Heart right ventricle (tissue), 16 donors: Measurements from ENCODE around the gene BRI3. TPM values are rescaled to one million over a fixed set of nuclear protein-coding genes. Genes with fewer than 3 reads are reported as not detected.

Experiments
- ATAC-seq, 8 donors: fragments of 200-7000 bp; cut with Tn5 transposase; one replicate each; pipeline ENCODE4 v1.9.1; 2020; ENCODE audit warnings: mild to moderate bottlenecking in 8 of 8, moderate library complexity in 8 of 8, moderate number of reproducible peaks in 1 of 8
- DNase-seq, 2 donors: peaks; one replicate each; pipeline ENCODE4 v3.0.0-alpha.2; 2020
- H3K27ac ChIP-seq, 10 donors: fragments of 200-600 bp; sonication (generic) in 2 of 10; one replicate each; pipeline versions ENCODE4 v1.5.0 to v1.8.0; 2020 to 2022; ENCODE audit warnings: mild to moderate bottlenecking in 3 of 10
- H3K27me3 ChIP-seq, 7 donors: fragments of 200-600 bp; one replicate each; pipeline ENCODE4 v1.8.0; 2021 to 2022; ENCODE audit warnings: mild to moderate bottlenecking in 2 of 7
- H3K36me3 ChIP-seq, 9 donors: fragments of 200-600 bp; sonication (generic) in 1 of 9; one replicate each; pipeline versions ENCODE4 v1.5.0 to v1.8.0; 2020 to 2022; ENCODE audit warnings: mild to moderate bottlenecking in 2 of 9
- H3K4me1 ChIP-seq, 9 donors: fragments of 200-600 bp; sonication (generic) in 1 of 9; one replicate each; pipeline versions ENCODE4 v1.5.0 to v1.8.0; 2020 to 2022; ENCODE audit warnings: mild to moderate bottlenecking in 4 of 9
- H3K4me3 ChIP-seq, 10 donors: fragments of 200-600 bp; sonication (generic) in 2 of 10; one replicate each; pipeline versions ENCODE4 v1.5.0 to v1.8.0; 2020 to 2022; ENCODE audit warnings: mild to moderate bottlenecking in 7 of 10, moderate library complexity in 2 of 10
- H3K9me3 ChIP-seq, 11 donors: fragments of 200-600 bp in 10 of 11; sonication (generic) in 2 of 11; one replicate each; pipeline versions ENCODE4 v1.5.0 to v1.8.0; 2013 to 2022; ENCODE audit warnings: mild to moderate bottlenecking in 2 of 11, control low read depth in 1 of 11, moderate library complexity in 1 of 11
- WGBS, 2 donors: extraction: QIAGEN DNeasy Blood & Tissue Kit; methylation state at CpG; one replicate each; pipeline ENCODE4 v1.1.7; 2013; ENCODE audit warnings: inconsistent platforms in 1 of 2; 5-methylcytosine and 5-hydroxymethylcytosine counted together
- intact Hi-C, 10 donors: fragments of 100-400 bp; cut with DNase I; formaldehyde crosslinking; loops; one replicate each; pipeline versions ENCODE4 v1.11.1 to v1.14.2; 2022
- polyA plus RNA-seq, 2 donors: library from polyadenylated mRNA; stranded (reverse); fragments of 200-250 nt; gene quantifications; one replicate each; pipeline ENCODE4 v1.2.3, GENCODE V29; 2013
- total RNA-seq, 10 donors: library from RNA; stranded (reverse); fragmentation: NEBNext Ultra II Directional in 3 of 10; extraction: Animal tissue kit (Norgen Biotek cat#: 25700) in 3 of 10; gene quantifications; one replicate each; pipeline versions ENCODE4 v1.2.1 to v1.2.4, GENCODE V29; 2021 to 2023
- TF ChIP-seq, protein P1 (sequence below), 9 donors: fragments of 200-600 bp; sonication (generic) in 2 of 9; IDR thresholded peaks; one replicate each; pipeline versions ENCODE4 v1.5.0 to v1.8.0; 2021 to 2022; ENCODE audit warnings: antibody characterized with exemption in 9 of 9, mild to moderate bottlenecking in 5 of 9, moderate library complexity in 1 of 9
- donor health status: Arrhythmogenic right ventricular cardiomyopathy.
- donor health status: ischemic (EF 13 %, LVEDD 7.1; RV severe dilation, severe dysfunction).
- donor health status: healthy with polysubstance abuse.
- donor health status: DM: no; HTN: yes; CAD: no.
- donor health status: DM: no; HTN: no; CAD: no.
- donor health status: ischemic (EF 25% LVEDD 6.9; RV normal size, moderate dysfunction).
- donor health status: ischemic (EF 25% LVEDD 5.7; RV mildly dilated, moderate dysfunction).
- donor health status: healthy.
- donor health status: DM: yes; HTN: yes; CAD: no.
- donor health status: Ischemic cardiomyopathy.
- donor health status: ischemic (EF 35%, LVEDD 5.7; RV mildly dilated, moderate dysfunction).
- donor health status: nonischemic (EF 11% LVEDD 7.7; RV severe dilation, severe dysfunction).
- donor health status: DM: yes; HTN: yes; CAD: no.
- donor health status: PGD.
- donor health status: ischemic (EF 29% LVEDD 5.4; RV normal size, mild dysfunction).
- donor health status: nonischemic (EF 23%, LVEDD 6.1; RV moderate dilation, normal function).

The BRI3 gene
- total and polyA plus RNA-seq, 12 donors, result 135 to 267 (median 218) TPM

DNA sequence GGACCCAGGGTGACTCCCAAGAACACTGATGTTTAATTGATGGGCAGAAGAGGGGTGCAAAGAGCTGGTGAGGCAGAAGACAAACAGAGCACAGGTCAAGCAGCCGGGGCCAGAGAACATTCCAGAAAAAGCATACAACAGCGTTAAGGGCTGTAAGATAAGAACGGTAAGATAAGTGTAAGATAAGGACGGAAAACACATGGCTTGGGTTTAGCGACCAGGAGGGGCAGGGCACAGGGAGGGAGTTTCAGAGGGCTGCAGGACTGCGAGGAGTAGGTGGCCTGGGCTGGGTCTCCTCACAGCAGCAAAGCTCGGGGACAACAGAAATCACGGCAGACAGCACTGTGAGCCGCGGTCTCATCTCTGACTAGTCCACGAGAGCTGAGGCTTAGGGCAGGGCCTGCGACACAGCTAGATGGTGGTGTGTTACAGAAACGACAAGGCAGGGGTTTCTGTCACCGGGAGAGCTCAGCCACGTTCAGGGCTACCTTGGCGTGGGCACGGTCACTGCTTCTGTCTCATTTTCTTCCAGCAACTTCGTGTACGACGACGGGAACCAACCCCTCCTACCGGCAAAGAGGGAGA is 24.6 kb downstream of the BRI3 start:
- H3K4me1 ChIP-seq, result no peaks in the 10 kb centered on the region
- intact Hi-C loops, result no loop called here
- DNase-seq (no peak), ATAC-seq (no peak)
- no peak overlapping the region for H3K27ac ChIP-seq
- no peaks in the 10 kb centered on the region for H3K27me3 ChIP-seq
- H3K9me3 ChIP-seq, result no peaks in the 10 kb centered on the region
- H3K4me3 ChIP-seq, result no peak overlapping the region
- WGBS, 2 donors, result 38 to 52% methylated on average over 22 of the region's 22 CpGs
- TF ChIP-seq, protein P1, sequence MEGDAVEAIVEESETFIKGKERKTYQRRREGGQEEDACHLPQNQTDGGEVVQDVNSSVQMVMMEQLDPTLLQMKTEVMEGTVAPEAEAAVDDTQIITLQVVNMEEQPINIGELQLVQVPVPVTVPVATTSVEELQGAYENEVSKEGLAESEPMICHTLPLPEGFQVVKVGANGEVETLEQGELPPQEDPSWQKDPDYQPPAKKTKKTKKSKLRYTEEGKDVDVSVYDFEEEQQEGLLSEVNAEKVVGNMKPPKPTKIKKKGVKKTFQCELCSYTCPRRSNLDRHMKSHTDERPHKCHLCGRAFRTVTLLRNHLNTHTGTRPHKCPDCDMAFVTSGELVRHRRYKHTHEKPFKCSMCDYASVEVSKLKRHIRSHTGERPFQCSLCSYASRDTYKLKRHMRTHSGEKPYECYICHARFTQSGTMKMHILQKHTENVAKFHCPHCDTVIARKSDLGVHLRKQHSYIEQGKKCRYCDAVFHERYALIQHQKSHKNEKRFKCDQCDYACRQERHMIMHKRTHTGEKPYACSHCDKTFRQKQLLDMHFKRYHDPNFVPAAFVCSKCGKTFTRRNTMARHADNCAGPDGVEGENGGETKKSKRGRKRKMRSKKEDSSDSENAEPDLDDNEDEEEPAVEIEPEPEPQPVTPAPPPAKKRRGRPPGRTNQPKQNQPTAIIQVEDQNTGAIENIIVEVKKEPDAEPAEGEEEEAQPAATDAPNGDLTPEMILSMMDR (IDR thresholded peaks at IDR 0.05), result no peak
- peaks cover 0 to 56% (median 0%) of the 10 kb centered on the region in 9 donors for H3K36me3 ChIP-seq

DNA sequence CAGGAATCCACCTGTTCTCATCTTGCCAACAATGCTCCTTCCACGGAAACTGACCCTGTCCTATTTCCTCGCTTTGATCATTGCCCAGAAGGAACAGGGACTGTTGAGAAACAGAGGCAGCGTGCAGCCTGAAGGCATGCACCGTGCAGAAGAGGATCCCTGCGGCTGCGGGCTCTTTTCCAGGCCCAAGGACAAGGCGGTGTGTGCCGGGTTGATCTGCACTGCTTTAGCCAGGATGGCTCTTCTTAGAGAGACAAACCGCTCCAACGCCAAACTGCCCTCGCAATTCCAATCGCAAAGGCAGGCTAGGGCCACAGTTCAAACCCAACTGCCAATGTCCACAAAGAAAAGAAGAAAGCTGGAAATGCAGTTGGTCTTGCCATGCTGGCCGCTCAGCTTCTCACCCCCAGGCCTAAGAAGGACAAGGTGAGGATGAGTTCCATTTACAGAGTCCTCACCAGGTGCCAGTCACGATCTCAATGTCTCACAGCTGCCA is 26.5 kb downstream of the BRI3 start:
- Histone ChIP-seq H3K4me1 (no peaks in the 10 kb centered on the region), H3K36me3 (peaks cover 0 to 50% (median 0%) of the 10 kb centered on the region in 9 donors), H3K9me3 (no peaks in the 10 kb centered on the region), H3K27me3 (no peaks in the 10 kb centered on the region), H3K27ac (no peak overlapping the region), H3K4me3 (no peak overlapping the region)
- 96 to 97% methylated on average over 14 of the region's 14 CpGs for WGBS, 2 donors
- DNase-seq (no peak), ATAC-seq (no peak)
- TF ChIP-seq, protein P1 (IDR thresholded peaks at IDR 0.05), result no peak
- intact Hi-C loops, result no loop called here

DNA sequence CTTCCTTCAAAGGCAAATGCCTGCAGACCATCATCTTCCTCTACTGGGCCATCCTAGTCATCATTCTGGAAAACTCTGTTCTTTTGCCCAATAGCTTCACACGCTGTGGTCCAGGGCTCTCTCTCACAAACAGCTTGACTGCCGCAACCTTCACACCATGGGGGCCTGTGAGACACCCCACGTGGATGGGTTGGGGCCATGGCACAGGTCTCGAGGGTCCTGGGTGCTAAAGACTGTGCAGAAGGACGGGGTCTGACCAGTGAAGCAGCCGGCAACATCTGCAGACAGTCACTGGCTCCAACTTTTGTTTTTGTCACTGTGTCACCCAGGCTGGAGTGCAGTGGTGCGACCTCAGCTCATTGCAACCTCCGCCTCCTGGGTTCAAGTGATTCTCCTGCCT is 28.1 kb downstream of the BRI3 start:
- intact Hi-C loops, result no loop called here
- no peak overlapping the region for H3K27ac ChIP-seq

DNA sequence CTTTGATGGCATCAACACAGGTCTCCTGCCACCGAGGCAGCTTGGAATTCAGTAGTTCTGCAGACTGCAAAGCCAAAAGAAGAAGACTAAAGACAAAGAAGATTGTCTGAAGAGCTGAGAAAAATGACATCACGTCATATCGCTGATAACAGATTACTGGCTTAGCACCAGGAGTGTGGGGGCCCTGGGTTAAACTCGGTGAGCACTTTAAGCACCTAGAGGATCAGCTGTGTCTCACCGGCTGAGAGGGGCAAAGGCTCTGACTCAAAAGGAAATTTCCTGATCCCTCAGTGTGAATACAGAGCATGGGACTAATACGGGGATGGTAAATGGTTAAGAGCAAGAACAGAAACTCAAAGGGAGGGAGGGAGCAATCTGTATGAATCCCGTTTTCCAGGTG is 30.7 kb downstream of the BRI3 start:
- H3K4me1 ChIP-seq, result no peaks in the 10 kb centered on the region
- no peak overlapping the region for H3K27ac ChIP-seq
- TF ChIP-seq, protein P1 (IDR thresholded peaks at IDR 0.05), result no peak
- no peaks in the 10 kb centered on the region for H3K27me3 ChIP-seq
- ATAC-seq, result no peak
- no peaks in the 10 kb centered on the region for H3K9me3 ChIP-seq
- H3K4me3 ChIP-seq, result no peak overlapping the region
- intact Hi-C loops, result no loop called here
- 68% methylated on average over 7 of the region's 7 CpGs for WGBS, 2 donors
- H3K36me3 ChIP-seq, result peaks cover 0 to 50% (median 0%) of the 10 kb centered on the region in 9 donors
- no peak for DNase-seq

More for the DNA sequence above, 28.1 kb downstream of the BRI3 start:
- Histone ChIP-seq H3K27me3 (no peaks in the 10 kb centered on the region), H3K4me3 (no peak overlapping the region), H3K36me3 (peaks cover 0 to 53% (median 0%) of the 10 kb centered on the region in 9 donors), H3K9me3 (no peaks in the 10 kb centered on the region), H3K4me1 (no peaks in the 10 kb centered on the region)
- 95% methylated on average over 8 of the region's 8 CpGs for WGBS, 2 donors
- DNase-seq (no peak), ATAC-seq (no peak)
- TF ChIP-seq, protein P1 (IDR thresholded peaks at IDR 0.05), result no peak
